Testis (tissue), 3 donors: ENCODE data around the gene WASF2. TPM values are rescaled to one million over a fixed set of nuclear protein-coding genes. Genes with fewer than 3 reads are reported as not detected.
"Not testable (repeated sequence)": the region's sequence is repeated elsewhere in the genome, so short reads cannot be mapped to it uniquely, and the experiment has no call there.

Experiments used
- DNase-seq: peaks from one replicate; pipeline ENCODE4 v3.0.0-alpha.2; 2019
- H3K27ac ChIP-seq, 2 donors: fragments of 200-600 bp; sonication (generic); one replicate each; pipeline ENCODE4 v1.5.1; 2019
- H3K27me3 ChIP-seq: fragments of 200-600 bp; sonication (generic); one replicate; pipeline ENCODE4 v1.5.1; 2019
- H3K36me3 ChIP-seq: fragments of 200-600 bp; sonication (generic); one replicate; pipeline ENCODE4 v1.5.1; 2017; ENCODE audit warnings: low read depth; ENCODE audit errors: missing control alignments
- H3K4me1 ChIP-seq: fragments of 200-600 bp; sonication (generic); one replicate; pipeline ENCODE4 v1.5.1; 2019
- H3K4me3 ChIP-seq, 2 donors: fragments of 200-600 bp; sonication (generic); one replicate each; pipeline ENCODE4 v1.5.1; 2017 to 2019
- H3K9me3 ChIP-seq: fragments of 200-600 bp; sonication (generic); one replicate; pipeline ENCODE4 v1.5.1; 2017
- POLR2A ChIP-seq: fragments of 450-650 bp; IDR thresholded peaks from one replicate; pipeline ENCODE4 v1.6.1; 2017; ENCODE audit warnings: antibody characterized with exemption, mild to moderate bottlenecking, moderate library complexity
- whole genome bisulfite sequencing, 2 donors: methylation state at CpG; one replicate each; pipeline ENCODE4 v1.1.5; 2018; 5-methylcytosine and 5-hydroxymethylcytosine counted together
- intact Hi-C: fragments of 100-400 bp; cut with DNase I; formaldehyde crosslinking; loops from one replicate; pipeline ENCODE4 v1.15.1; 2023; ENCODE audit warnings: low total_unique reads
- polyA plus RNA-seq: library from polyadenylated mRNA; stranded (reverse); fragments of 350-450 nt; fragmentation: Illumina TruSeq; extraction: RNeasy Lipid Tissue Mini Kit (QIAGEN cat#74804); gene quantifications from one replicate; pipeline ENCODE4 v1.2.3, GENCODE V29; 2014; ENCODE audit warnings: low read depth, low replicate concordance; ENCODE audit not compliant: insufficient read depth
- total RNA-seq, 2 donors: library from RNA; depleted of rRNA; stranded (reverse); fragments of >200 nt; gene quantifications; one replicate each; pipeline ENCODE4 v1.2.3, GENCODE V29; 2016
- TF ChIP-seq, protein P1 (sequence below), 3 experiments: fragments of 450-650 bp in 2 of 3; fragments of 200-600 bp in 1 of 3; sonication (generic) in 1 of 3; IDR thresholded peaks; one replicate each; pipeline ENCODE4 v1.5.1; 2016 to 2019; ENCODE audit warnings: antibody characterized with exemption in 3 of 3, mild to moderate bottlenecking in 2 of 3, moderate library complexity in 1 of 3

WASF2 gene
- total and polyA plus RNA-seq, 3 donors from 2014 or later = 57.8 to 128 (median 58.0) TPM

DNA sequence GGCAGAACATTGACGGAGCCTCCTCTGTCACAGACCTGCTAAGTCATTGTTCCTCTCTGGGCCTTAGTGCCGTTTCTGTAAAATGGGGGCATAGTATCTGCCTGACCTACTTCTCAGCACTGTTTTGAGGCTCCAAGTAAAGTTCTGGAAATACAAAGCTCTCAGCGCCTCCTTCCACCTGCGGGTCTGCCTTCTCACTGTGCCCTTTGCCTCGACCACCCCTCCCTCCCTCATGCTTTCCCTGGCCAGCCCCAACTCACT is 15.4 kb upstream of the WASF2 start:
- H3K4me3 ChIP-seq = no peak overlapping the region
- TF ChIP-seq, protein P1, sequence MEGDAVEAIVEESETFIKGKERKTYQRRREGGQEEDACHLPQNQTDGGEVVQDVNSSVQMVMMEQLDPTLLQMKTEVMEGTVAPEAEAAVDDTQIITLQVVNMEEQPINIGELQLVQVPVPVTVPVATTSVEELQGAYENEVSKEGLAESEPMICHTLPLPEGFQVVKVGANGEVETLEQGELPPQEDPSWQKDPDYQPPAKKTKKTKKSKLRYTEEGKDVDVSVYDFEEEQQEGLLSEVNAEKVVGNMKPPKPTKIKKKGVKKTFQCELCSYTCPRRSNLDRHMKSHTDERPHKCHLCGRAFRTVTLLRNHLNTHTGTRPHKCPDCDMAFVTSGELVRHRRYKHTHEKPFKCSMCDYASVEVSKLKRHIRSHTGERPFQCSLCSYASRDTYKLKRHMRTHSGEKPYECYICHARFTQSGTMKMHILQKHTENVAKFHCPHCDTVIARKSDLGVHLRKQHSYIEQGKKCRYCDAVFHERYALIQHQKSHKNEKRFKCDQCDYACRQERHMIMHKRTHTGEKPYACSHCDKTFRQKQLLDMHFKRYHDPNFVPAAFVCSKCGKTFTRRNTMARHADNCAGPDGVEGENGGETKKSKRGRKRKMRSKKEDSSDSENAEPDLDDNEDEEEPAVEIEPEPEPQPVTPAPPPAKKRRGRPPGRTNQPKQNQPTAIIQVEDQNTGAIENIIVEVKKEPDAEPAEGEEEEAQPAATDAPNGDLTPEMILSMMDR (IDR thresholded peaks at IDR 0.05) = no peak
- TF ChIP-seq POLR2A = no peak
- peak overlapping the region; percentile 77 to 92 for H3K27ac ChIP-seq
- no peak for DNase-seq
- H3K27me3 ChIP-seq = no peaks in the 10 kb centered on the region
- intact Hi-C loops = loop anchor here (10.0 kb wide), 1 partner anchor 91 kb away; no protein-coding TSS in a partner anchor
- peaks cover 29% of the 10 kb centered on the region for H3K4me1 ChIP-seq
- no peaks in the 10 kb centered on the region for H3K36me3 ChIP-seq
- 42 to 67% methylated on average over 5 of the region's 5 CpGs for WGBS, 2 donors
- no peaks in the 10 kb centered on the region for H3K9me3 ChIP-seq

DNA sequence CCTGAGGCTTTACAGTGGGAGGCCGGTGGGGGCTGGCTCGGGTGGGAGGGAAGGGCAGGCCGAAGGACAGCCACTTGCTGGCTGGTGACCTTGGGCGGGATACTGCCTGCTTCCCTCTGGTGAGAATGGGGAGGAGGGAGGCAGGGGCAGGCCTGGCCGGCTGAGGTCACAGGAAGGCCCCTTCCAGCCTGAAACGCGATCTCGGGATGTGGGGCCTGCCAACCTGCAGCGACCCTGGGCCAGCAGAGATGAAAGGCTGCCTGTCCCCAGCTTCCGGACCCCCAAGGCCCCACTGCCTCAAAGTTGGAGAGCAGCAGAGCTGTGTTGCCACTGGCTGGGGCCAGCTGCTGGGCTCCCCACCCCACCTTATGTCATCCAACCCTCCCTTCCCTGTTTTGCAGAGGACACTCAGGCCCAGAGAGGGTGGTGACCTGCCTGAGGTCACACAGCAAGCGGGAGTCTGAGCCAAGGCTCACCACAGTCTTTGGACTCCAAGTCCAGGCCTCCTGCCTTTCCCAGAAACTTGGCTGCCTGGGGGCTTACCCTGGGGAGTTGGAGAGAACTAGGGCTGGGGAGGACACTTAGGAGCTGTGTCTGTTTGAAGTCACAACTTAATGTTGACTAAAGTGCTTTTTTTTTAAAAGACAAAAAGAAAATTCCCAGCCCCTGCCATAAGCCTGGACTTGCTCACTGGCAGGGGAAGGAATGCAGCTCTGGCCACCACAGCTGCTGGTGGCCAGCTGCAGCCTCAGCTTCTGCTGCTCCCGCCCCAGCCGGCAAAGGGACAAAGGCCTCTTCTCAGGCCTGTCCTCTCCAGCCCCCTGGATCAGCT is 14.8 kb upstream of the WASF2 start:
- Histone ChIP-seq H3K4me3 (no peak overlapping the region), H3K27me3 (no peaks in the 10 kb centered on the region), H3K27ac (peak overlapping the region; percentile 77 to 92), H3K9me3 (no peaks in the 10 kb centered on the region), H3K4me1 (peaks cover 29% of the 10 kb centered on the region), H3K36me3 (no peaks in the 10 kb centered on the region)
- intact Hi-C loops = loop anchor here (10.0 kb wide), 1 partner anchor 90 kb away; no protein-coding TSS in a partner anchor
- peak; percentile 94 for DNase-seq
- 34 to 38% methylated on average over 5 to 13 of the region's 13 CpGs for WGBS, 2 donors
- no peak for TF ChIP-seq POLR2A
- TF ChIP-seq, protein P1 (IDR thresholded peaks at IDR 0.05) = no peak

- Histone ChIP-seq H3K36me3 (no peaks in the 10 kb centered on the region), H3K27me3 (no peaks in the 10 kb centered on the region), H3K4me3 (no peak overlapping the region), H3K4me1 (peaks cover 29% of the 10 kb centered on the region), H3K9me3 (no peaks in the 10 kb centered on the region), H3K27ac (peak overlapping the region; percentile 77 to 92)
- no peak for TF ChIP-seq POLR2A
- TF ChIP-seq, protein P1 (IDR thresholded peaks at IDR 0.05) = no peak
- intact Hi-C loops = loop anchor here (10.0 kb wide), 1 partner anchor 89 kb away; no protein-coding TSS in a partner anchor
- no peak for DNase-seq
- WGBS, 2 donors = 31 to 34% methylated on average over 12 of the region's 12 CpGs
Measured at GRCh38 chr1:27503844-27504587, 14.0 kb upstream of the WASF2 start.

DNA sequence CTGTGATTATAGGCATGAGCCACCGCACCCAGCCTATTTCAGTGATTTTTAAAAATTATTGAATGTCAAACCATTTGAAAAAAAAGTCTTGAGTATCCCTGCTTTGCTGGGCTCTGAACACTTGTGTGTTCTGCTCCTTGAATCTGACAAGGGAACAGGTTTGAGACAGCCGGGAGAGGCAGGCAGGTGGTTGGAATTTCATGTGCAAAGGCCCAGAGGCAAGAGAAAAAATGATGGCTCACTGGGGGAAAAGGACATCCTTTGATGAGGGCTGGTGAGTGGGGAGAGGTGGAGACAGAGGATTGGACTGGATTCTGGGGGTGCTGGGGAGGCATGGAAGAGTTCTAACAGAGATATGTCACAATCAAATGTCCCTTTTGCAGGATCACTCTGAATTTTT is 13.1 kb upstream of the WASF2 start:
- peaks cover 29% of the 10 kb centered on the region for H3K4me1 ChIP-seq
- H3K27me3 ChIP-seq = no peaks in the 10 kb centered on the region
- TF ChIP-seq POLR2A = no peak
- TF ChIP-seq, protein P1 (IDR thresholded peaks at IDR 0.05) = no peak
- intact Hi-C loops = loop anchor here (10.0 kb wide), 1 partner anchor 88 kb away; no protein-coding TSS in a partner anchor
- no peaks in the 10 kb centered on the region for H3K9me3 ChIP-seq
- 89 to 94% methylated on average over 2 of the region's 2 CpGs for WGBS, 2 donors
- no peak overlapping the region for H3K4me3 ChIP-seq
- DNase-seq = no peak
- H3K36me3 ChIP-seq = no peaks in the 10 kb centered on the region
- peak overlapping the region; percentile 77 to 92 for H3K27ac ChIP-seq

GRCh38 chr1:27501159-27501558 is 11.2 kb upstream of the WASF2 start:
- H3K27ac ChIP-seq, H3K27me3 ChIP-seq, H3K4me3 ChIP-seq, DNase-seq, H3K9me3 ChIP-seq, H3K36me3 ChIP-seq: not testable (repeated sequence)
- H3K4me1 ChIP-seq = peaks cover 38% of the 10 kb centered on the region
- intact Hi-C loops = loop anchor here (10.0 kb wide), 1 partner anchor 86 kb away; no protein-coding TSS in a partner anchor
- 85 to 94% methylated on average over 2 of the region's 2 CpGs for whole genome bisulfite sequencing, 2 donors
